ENCODE data around the gene CALD1. TPM values are rescaled to one million over a fixed set of nuclear protein-coding genes. Genes with fewer than 3 reads are reported as not detected.

Gene CALD1
- total RNA-seq, 4 donors from 2014 or later = 162 to 401 (median 226) TPM

GRCh38 chr7:135001390-135002165 lies 222.1 kb downstream of the CALD1 start:
- Histone ChIP-seq H3K4me1 (peaks cover 0 to 3% (median 0%) of the 10 kb centered on the region in 4 donors), H3K36me3 (no peaks in the 10 kb centered on the region), H3K4me3 (no peak overlapping the region), H3K9me3 (no peaks in the 10 kb centered on the region), H3K27ac (no peak overlapping the region), H3K27me3 (no peaks in the 10 kb centered on the region)
- intact Hi-C loops (cut with DNase I; ENCODE audit: low total_unique reads) = loop anchor here (10.0 kb wide), 1 partner anchor 123 kb away; no protein-coding TSS in a partner anchor
- WGBS, 2 donors (ENCODE audit: low coverage in 1 of 2) = 67 to 90% methylated on average over 1 of the region's 1 CpG
- no peak for DNase-seq
- in situ Hi-C loops (cut with MboI; ENCODE audit: low pct_ligation_motif_present in 1 of 4, low pct_unique_long_range_greater_than_20kb in 1 of 4, low sequenced_read_pairs in 3 of 4) = no loop called here
- TF ChIP-seq EP300 (IDR thresholded peaks at IDR 0.05; ENCODE audit: low read depth) (no peak), CTCF (IDR thresholded peaks at IDR 0.05) (no peak), POLR2A (IDR thresholded peaks at IDR 0.05) (no peak), POLR2AphosphoS5 (IDR thresholded peaks at IDR 0.05) (no peak)

- no peak for DNase-seq
- no peak overlapping the region for H3K27ac ChIP-seq
- in situ Hi-C loops (cut with MboI; ENCODE audit: low pct_ligation_motif_present in 1 of 4, low pct_unique_long_range_greater_than_20kb in 1 of 4, low sequenced_read_pairs in 3 of 4) (no loop called here), intact Hi-C loops (cut with DNase I; ENCODE audit: low total_unique reads) (no loop called here)
- no peaks in the 10 kb centered on the region for H3K4me1 ChIP-seq
- H3K36me3 ChIP-seq = no peaks in the 10 kb centered on the region
- TF ChIP-seq CTCF (IDR thresholded peaks at IDR 0.05) = no peak
- TF ChIP-seq POLR2AphosphoS5 (IDR thresholded peaks at IDR 0.05) = no peak
- TF ChIP-seq POLR2A (IDR thresholded peaks at IDR 0.05) = no peak
- TF ChIP-seq EP300 (IDR thresholded peaks at IDR 0.05; ENCODE audit: low read depth) = no peak
- no peaks in the 10 kb centered on the region for H3K27me3 ChIP-seq
- H3K4me3 ChIP-seq = no peak overlapping the region
- peaks cover 0 to 2% of the 10 kb centered on the region in 2 donors for H3K9me3 ChIP-seq
These were observed 232.8 kb downstream of the CALD1 start for GRCh38 chr7:135012229-135012628.

Small RNA genes within 50 kb of the gene (small RNA-seq; reads per million reads assigned to genes)
- 0 reads per million in 4 donors for gene TUBB3P2

Other genes with a start within 250 kb of the CALD1 start
- gene AKR1B15, start 230.5 kb upstream of the CALD1 start, total RNA-seq = under 1 TPM in 1 of 4 donors, not detected in 3; 0.48 TPM
- gene BPGM, start 132.8 kb upstream of the CALD1 start, total RNA-seq = 10 to 100 TPM in 2 of 4 donors, 1 to 10 TPM in 1, under 1 TPM in 1; 0.40 to 13.2 (median 7.2) TPM
- gene AGBL3, start 206.9 kb downstream of the CALD1 start, total RNA-seq = 1 to 10 TPM in 2 of 4 donors, under 1 TPM in 1, not detected in 1; 0.41 to 2.6 (median 1.1) TPM